Left ventricle myocardium inferior (tissue), 1 donor: ENCODE results near the gene SEZ6L2. TPM values are rescaled to one million over a fixed set of nuclear protein-coding genes. Genes with fewer than 3 reads are reported as not detected.

ENCODE experiments used
- DNase-seq: peaks from one replicate; pipeline ENCODE4 v3.0.0-alpha.2; 2020
- H3K27ac ChIP-seq: fragments of 200-600 bp; replicated peaks from 2 replicates; pipeline ENCODE4 v1.8.0; 2021
- H3K27me3 ChIP-seq: fragments of 200-600 bp; 2 replicates; pipeline ENCODE4 v1.8.0; 2021; ENCODE audit warnings: low read depth
- H3K36me3 ChIP-seq: fragments of 200-600 bp; 2 replicates; pipeline ENCODE4 v1.8.0; 2021
- H3K4me1 ChIP-seq: fragments of 200-600 bp; 2 replicates; pipeline ENCODE4 v1.8.0; 2021
- H3K4me3 ChIP-seq: fragments of 200-600 bp; 2 replicates; pipeline ENCODE4 v1.8.0; 2021; ENCODE audit warnings: mild to moderate bottlenecking, moderate library complexity
- H3K9me3 ChIP-seq: fragments of 200-600 bp; replicated peaks from 2 replicates; pipeline ENCODE4 v1.8.0; 2021
- CTCF ChIP-seq: fragments of 200-600 bp; IDR thresholded peaks from 2 replicates; pipeline ENCODE4 v1.8.0; 2021; ENCODE audit warnings: antibody characterized with exemption, mild to moderate bottlenecking, borderline replicate concordance
- intact Hi-C: fragments of 100-400 bp; cut with micrococcal nuclease; formaldehyde crosslinking; loops from one replicate; pipeline ENCODE4 v1.11.0; 2022
- total RNA-seq: library from RNA; stranded (reverse); fragmentation: NEBNext Ultra II Directional; extraction: Animal tissue kit (Norgen Biotek cat#: 25700); gene quantifications from one replicate; pipeline ENCODE4 v1.2.1, GENCODE V29; 2021
- donor health status: DM: no; HTN: yes; CAD: no; lungs with severe emphysema.

The SEZ6L2 gene
- total RNA-seq, 1 donor from 2014 or later: 0.38 TPM

GRCh38 chr16:29903590-29903989 is 4.2 kb upstream of the SEZ6L2 start:
- intact Hi-C loops: no loop called here
- no peak for TF ChIP-seq CTCF
- Histone ChIP-seq H3K9me3 (no peaks in the 10 kb centered on the region), H3K4me3 (no peak overlapping the region), H3K36me3 (no peaks in the 10 kb centered on the region), H3K27ac (no peak overlapping the region), H3K27me3 (peaks cover 34% of the 10 kb centered on the region), H3K4me1 (peaks cover 16% of the 10 kb centered on the region)
- DNase-seq: no peak

- Histone ChIP-seq H3K36me3 (no peaks in the 10 kb centered on the region), H3K4me3 (no peak overlapping the region), H3K27ac (no peak overlapping the region), H3K27me3 (peaks cover 54% of the 10 kb centered on the region), H3K4me1 (peaks cover 16% of the 10 kb centered on the region), H3K9me3 (no peaks in the 10 kb centered on the region)
- intact Hi-C loops: no loop called here
- no peak for DNase-seq
- no peak for TF ChIP-seq CTCF
These were observed 2.2 kb upstream of the SEZ6L2 start for GRCh38 chr16:29901607-29901945.

GRCh38 chr16:29900888-29901606 is 1.7 kb upstream of the SEZ6L2 start:
- no peak for DNase-seq
- no peaks in the 10 kb centered on the region for H3K9me3 ChIP-seq
- no peak for TF ChIP-seq CTCF
- H3K36me3 ChIP-seq: no peaks in the 10 kb centered on the region
- no peak overlapping the region for H3K27ac ChIP-seq
- peaks cover 16% of the 10 kb centered on the region for H3K4me1 ChIP-seq
- peaks cover 59% of the 10 kb centered on the region for H3K27me3 ChIP-seq
- intact Hi-C loops: no loop called here
- H3K4me3 ChIP-seq: peak overlapping the region; percentile 75

GRCh38 chr16:29900102-29900887 is 945 bp upstream of the SEZ6L2 start, which contains the start of gene ASPHD1:
Gene ASPHD1 (plus strand): TSS chr16:29900488. CDS start chr16:29900972, 484 bp downstream.
- no peaks in the 10 kb centered on the region for H3K36me3 ChIP-seq
- intact Hi-C loops: no loop called here
- peak within 1 kb of the TSS; percentile 75 for H3K4me3 ChIP-seq
- peaks cover 16% of the 10 kb centered on the region for H3K4me1 ChIP-seq
- H3K27ac ChIP-seq: no peak within 1 kb of the TSS
- peaks cover 67% of the 10 kb centered on the region for H3K27me3 ChIP-seq
- no peak for TF ChIP-seq CTCF
- no peaks in the 10 kb centered on the region for H3K9me3 ChIP-seq
- DNase-seq: peak; percentile 71

GRCh38 chr16:29898804-29899515 is 390 bp downstream of the SEZ6L2 start:
- intact Hi-C loops: no loop called here
- H3K36me3 ChIP-seq: no peaks in the 10 kb centered on the region
- TF ChIP-seq CTCF: no peak
- peaks cover 16% of the 10 kb centered on the region for H3K4me1 ChIP-seq
- peak overlapping the region; percentile 75 for H3K4me3 ChIP-seq
- peaks cover 67% of the 10 kb centered on the region for H3K27me3 ChIP-seq
- no peak for DNase-seq
- no peaks in the 10 kb centered on the region for H3K9me3 ChIP-seq
- no peak overlapping the region for H3K27ac ChIP-seq
